GM18520 (cell line): ENCODE results near the gene GUCD1.
A peak's percentile ranks its signal among the peaks of the same experiment; 100 is the strongest.
"Not testable (repeated sequence)": the region's sequence is repeated elsewhere in the genome, so short reads cannot be mapped to it uniquely, and the experiment has no call there.

Experiments
- ATAC-seq: cut with Tn5 transposase; IDR thresholded peaks from one replicate; pipeline ENCODE4 v1.9.1; 2021; ENCODE audit not compliant: unreplicated experiment

Gene GUCD1

GRCh38 chr22:24530968-24531367, 24.0 kb downstream of the GUCD1 start:
- not testable (repeated sequence) for ATAC-seq

- ATAC-seq: no peak
These were observed 25.0 kb downstream of the GUCD1 start for GRCh38 chr22:24529898-24530297.

GRCh38 chr22:24526191-24526590, 28.7 kb downstream of the GUCD1 start:
- ATAC-seq: no peak

- peak; percentile 86 for ATAC-seq
These were observed 29.4 kb downstream of the GUCD1 start for GRCh38 chr22:24525416-24526037.

- ATAC-seq: no peak
These were observed 31.1 kb downstream of the GUCD1 start for GRCh38 chr22:24523873-24524272.

GRCh38 chr22:24521791-24522245, 33.1 kb downstream of the GUCD1 start:
- ATAC-seq: no peak

- no peak for ATAC-seq
These were observed 35.4 kb downstream of the GUCD1 start for GRCh38 chr22:24519496-24519895.

GRCh38 chr22:24518771-24519485, 36.0 kb downstream of the GUCD1 start:
- no peak for ATAC-seq

GRCh38 chr22:24518228-24518627, 36.7 kb downstream of the GUCD1 start:
- no peak for ATAC-seq

- no peak for ATAC-seq
These were observed 37.5 kb downstream of the GUCD1 start for GRCh38 chr22:24517446-24517845.

- ATAC-seq: no peak
These were observed 38.6 kb downstream of the GUCD1 start for GRCh38 chr22:24516301-24516737.

GRCh38 chr22:24515027-24515338, 40.0 kb downstream of the GUCD1 start:
- ATAC-seq: no peak

- no peak for ATAC-seq
These were observed 40.5 kb downstream of the GUCD1 start for GRCh38 chr22:24514241-24515026.

- ATAC-seq: no peak
These were observed 41.3 kb downstream of the GUCD1 start for GRCh38 chr22:24513378-24514240.

GRCh38 chr22:24512043-24512442, 42.9 kb downstream of the GUCD1 start:
- no peak for ATAC-seq

- ATAC-seq: no peak
These were observed 44.0 kb downstream of the GUCD1 start for GRCh38 chr22:24510637-24511625.

- no peak for ATAC-seq
These were observed 47.2 kb downstream of the GUCD1 start for GRCh38 chr22:24507716-24508115.

- ATAC-seq: no peak
These were observed 48.0 kb downstream of the GUCD1 start for GRCh38 chr22:24506802-24507438.
